LNCaP clone FGC (cell line): Measurements from ENCODE around the gene ADAM22.

ENCODE experiments used
- DNase-seq: peaks from one replicate; pipeline ENCODE4 v3.0.0-alpha.2; 2011; ENCODE audit warnings: low read depth
- H3K4me3 ChIP-seq: 2 replicates; pipeline ENCODE4 v1.5.1; 2011; ENCODE audit warnings: mild to moderate bottlenecking, low read depth, low read length, control low read depth
- TF ChIP-seq, protein P1 (sequence below): IDR thresholded peaks from 2 replicates; pipeline ENCODE4 v1.5.1; 2012; ENCODE audit warnings: mild to moderate bottlenecking; ENCODE audit not compliant: control insufficient read depth, insufficient read depth; ENCODE audit errors: extremely low read depth

Gene ADAM22

DNA sequence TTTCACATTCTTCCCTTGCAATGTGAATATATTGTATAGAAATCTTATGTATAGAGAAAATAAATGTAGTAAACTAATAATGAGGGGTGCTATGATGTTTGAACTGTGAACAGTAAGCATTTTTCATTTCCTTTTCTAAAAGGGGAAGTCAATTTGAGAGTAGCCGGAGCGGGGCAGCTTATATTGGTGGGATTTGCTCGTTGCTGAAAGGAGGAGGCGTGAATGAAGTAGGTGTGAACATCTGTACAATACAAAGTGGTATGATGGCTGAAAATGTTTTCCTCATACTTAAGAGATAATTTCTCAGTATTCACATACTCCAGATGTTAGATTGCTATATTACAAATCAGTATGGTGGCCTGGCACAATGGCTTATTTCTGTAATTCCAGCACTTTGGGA lies 198.7 kb downstream of the ADAM22 start:
- TF ChIP-seq, protein P1, sequence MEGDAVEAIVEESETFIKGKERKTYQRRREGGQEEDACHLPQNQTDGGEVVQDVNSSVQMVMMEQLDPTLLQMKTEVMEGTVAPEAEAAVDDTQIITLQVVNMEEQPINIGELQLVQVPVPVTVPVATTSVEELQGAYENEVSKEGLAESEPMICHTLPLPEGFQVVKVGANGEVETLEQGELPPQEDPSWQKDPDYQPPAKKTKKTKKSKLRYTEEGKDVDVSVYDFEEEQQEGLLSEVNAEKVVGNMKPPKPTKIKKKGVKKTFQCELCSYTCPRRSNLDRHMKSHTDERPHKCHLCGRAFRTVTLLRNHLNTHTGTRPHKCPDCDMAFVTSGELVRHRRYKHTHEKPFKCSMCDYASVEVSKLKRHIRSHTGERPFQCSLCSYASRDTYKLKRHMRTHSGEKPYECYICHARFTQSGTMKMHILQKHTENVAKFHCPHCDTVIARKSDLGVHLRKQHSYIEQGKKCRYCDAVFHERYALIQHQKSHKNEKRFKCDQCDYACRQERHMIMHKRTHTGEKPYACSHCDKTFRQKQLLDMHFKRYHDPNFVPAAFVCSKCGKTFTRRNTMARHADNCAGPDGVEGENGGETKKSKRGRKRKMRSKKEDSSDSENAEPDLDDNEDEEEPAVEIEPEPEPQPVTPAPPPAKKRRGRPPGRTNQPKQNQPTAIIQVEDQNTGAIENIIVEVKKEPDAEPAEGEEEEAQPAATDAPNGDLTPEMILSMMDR = no peak
- DNase-seq = no peak
- no peak overlapping the region for H3K4me3 ChIP-seq

DNA sequence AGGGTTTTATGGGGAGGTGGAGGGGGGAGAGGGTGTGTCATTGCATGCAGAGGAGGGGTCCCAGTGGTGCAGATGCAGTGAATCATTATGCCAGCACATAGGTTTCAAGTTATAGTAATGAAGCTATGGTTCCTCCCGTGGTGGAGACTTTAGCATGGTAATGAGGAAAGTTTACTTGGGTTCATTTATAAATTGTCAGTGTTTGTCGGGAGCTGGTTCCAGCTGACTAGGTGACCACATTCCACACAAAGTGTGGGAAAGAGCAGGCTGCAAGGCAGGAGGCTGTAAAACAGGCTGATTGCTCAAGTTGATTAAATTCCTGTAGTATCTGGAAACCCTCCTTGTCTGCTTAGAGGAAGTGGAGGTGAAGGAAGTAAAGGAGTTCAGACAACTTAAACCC lies 206.9 kb downstream of the ADAM22 start:
- DNase-seq = peak; percentile 2
- TF ChIP-seq, protein P1 = no peak
- H3K4me3 ChIP-seq = no peak overlapping the region

DNA sequence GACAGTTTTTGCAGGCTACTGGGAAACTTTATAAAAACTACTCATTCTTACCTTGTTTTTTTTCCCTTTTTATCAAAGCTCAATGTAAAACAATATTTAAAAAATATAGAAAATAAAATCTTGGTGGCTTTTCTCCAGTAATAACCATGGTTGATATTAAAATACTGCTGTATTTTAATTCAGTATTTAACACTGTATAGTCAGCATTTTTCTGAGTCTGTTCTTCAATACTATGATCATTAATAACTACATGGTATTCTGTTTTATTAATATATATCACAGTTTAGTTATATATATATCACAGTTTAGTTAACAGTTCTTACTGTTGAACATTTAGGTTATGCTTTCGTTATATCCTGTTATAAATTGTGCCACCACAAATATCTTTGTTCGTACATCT lies 207.4 kb downstream of the ADAM22 start:
- TF ChIP-seq, protein P1 = no peak
- no peak for DNase-seq
- H3K4me3 ChIP-seq = no peak overlapping the region

DNA sequence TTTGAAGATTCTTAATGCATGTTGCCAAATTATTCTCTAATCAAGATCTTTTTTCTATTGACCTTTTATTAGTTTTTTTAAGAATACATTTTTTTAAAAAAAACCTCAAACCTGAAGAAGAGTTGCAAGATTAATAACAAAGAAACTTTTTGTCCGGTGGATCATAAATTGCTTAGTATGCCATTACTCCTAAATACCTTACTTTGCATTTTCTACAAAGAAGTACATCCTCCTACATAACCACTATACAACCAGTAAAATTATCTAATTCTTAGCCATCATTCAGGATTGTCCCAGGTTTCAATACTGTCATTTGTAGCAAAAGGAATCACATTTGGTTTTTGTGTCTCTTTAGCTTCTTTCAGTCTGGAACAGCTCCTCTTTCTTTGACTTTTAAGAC lies 207.9 kb downstream of the ADAM22 start:
- H3K4me3 ChIP-seq = no peak overlapping the region
- no peak for DNase-seq
- TF ChIP-seq, protein P1 = no peak

DNA sequence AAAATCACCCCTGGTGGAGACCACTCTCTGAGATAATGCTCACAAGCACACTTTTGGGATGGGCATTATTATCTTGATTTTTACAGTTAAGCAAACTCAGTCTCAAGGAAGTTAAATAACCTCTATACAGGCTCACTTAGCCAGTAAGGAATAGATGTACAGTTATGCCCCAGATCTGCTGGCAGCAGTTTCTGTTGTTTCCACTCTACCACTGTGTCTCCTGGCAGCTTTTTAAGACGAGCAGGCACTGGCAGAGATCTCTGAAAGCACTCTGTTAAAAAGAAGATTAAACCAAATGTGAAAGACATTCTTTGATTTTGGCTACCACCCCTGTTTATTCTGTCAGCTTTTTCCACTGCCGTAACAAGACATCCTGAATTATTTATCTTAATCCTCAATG lies 212.6 kb downstream of the ADAM22 start:
- peak; percentile 3 for DNase-seq
- no peak overlapping the region for H3K4me3 ChIP-seq
- TF ChIP-seq, protein P1 = no peak

DNA sequence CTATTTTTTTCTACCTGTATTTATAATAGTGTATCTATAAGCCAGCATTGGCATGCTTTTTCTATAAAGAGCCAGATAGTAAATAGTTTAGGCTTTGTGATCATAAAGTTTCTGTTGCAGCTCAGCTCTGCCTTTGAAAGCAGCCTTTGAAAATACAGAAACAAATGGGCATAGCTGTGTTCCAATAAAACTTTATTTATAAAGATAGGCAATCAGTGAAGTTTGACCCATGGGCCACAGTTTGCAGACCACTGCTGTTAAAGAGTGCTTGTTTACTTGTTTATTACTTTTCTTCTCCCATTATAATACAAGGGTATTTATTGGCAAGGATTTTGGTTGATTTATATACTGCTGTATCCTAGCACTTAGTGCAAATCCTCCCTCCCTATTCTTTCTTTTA lies 213.3 kb downstream of the ADAM22 start:
- no peak for DNase-seq
- no peak overlapping the region for H3K4me3 ChIP-seq
- TF ChIP-seq, protein P1 = no peak

DNA sequence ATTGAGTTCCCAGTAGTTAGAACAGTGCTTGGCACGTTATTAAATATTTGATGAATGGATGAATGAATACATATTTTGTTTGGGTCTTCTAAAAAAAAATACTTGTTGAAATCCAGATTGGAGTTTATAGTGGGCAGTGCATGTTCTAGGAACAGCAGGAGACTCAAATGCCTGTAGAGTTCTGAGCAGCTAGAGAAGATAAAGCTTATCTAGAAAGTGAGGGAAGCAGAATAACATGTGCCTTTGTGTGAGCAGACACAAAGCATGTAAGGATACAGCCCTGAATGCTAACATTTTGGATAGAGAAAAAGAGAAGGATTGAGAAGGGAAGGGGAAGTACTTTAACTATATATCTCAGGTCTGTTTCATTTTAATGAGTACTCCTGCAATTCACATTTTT lies 213.9 kb downstream of the ADAM22 start:
- TF ChIP-seq, protein P1 = no peak
- no peak for DNase-seq

More for the DNA sequence above, 213.9 kb downstream of the ADAM22 start:
- no peak overlapping the region for H3K4me3 ChIP-seq
